HG03354 (cell line): ENCODE data around the gene FRG2.
"Not testable (repeated sequence)": the region's sequence is repeated elsewhere in the genome, so short reads cannot be mapped to it uniquely, and the experiment has no call there.

ENCODE experiments used
- ATAC-seq: cut with Tn5 transposase; IDR thresholded peaks from one replicate; pipeline ENCODE4 v1.9.1; 2021; ENCODE audit warnings: mild to moderate bottlenecking; ENCODE audit not compliant: unreplicated experiment, poor library complexity, severe bottlenecking

The FRG2 gene

DNA sequence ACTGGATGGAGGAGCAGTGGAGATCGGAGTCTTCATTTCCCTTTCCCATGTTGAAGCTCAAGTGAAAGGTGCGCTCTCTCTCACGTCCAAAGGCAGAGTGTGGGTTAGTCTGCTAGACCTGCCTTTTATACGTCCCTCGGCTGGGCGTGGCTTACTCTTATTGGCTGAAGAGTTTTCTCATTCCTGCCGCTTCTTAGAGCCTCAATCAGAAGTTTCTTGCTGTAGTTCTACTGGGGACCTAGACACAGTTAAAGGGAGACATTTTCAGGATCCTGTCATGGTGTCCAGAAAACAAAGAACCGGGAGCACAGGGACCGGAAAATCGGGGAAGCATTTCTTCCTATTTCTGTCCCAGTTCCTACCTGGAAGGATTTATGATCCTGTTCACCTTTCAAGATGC lies at the start of gene FRG2:
FRG2 (minus strand) TSS at position 101 of the 400 bp plus-strand sequence; CDS start at position 49, 52 bp downstream.
- not testable (repeated sequence) for ATAC-seq

DNA sequence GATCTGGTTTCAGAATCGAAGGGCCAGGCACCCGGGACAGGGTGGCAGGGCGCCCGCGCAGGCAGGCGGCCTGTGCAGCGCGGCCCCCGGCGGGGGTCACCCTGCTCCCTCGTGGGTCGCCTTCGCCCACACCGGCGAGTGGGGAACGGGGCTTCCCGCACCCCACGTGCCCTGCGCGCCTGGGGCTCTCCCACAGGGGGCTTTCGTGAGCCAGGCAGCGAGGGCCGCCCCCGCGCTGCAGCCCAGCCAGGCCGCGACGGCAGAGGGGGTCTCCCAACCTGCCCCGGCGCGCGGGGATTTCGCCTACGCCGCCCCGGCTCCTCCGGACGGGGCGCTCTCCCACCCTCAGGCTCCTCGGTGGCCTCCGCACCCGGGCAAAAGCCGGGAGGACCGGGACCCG lies 41.3 kb upstream of the FRG2 start:
- not testable (repeated sequence) for ATAC-seq

GRCh38 chr4:190064805-190065204 lies 37.7 kb upstream of the FRG2 start:
- ATAC-seq: not testable (repeated sequence)

GRCh38 chr4:190064342-190064741 lies 37.3 kb upstream of the FRG2 start, which contains the start of gene DBET:
DBET (plus strand) TSS chr4:190064502.
- ATAC-seq: not testable (repeated sequence)

DNA sequence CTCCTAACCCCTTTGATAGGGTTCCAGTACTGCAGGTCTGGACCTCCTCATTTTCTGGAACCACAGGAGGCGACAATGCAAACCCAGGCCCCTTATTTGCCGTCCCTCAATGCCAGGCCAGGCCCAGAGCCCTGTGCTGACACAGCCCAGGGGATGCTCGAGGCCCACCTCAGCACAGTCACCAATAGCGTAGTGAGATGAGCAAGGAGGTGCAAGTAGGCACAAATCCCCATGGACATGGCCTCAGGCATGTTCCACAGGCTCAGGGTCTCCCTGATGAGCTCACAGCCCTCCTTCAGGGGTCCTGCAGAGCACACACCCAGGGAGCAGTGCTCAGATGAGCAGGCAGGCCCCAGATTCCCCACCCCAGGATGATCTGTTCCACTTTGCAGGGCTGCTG lies 31.9 kb upstream of the FRG2 start:
- ATAC-seq: not testable (repeated sequence)

DNA sequence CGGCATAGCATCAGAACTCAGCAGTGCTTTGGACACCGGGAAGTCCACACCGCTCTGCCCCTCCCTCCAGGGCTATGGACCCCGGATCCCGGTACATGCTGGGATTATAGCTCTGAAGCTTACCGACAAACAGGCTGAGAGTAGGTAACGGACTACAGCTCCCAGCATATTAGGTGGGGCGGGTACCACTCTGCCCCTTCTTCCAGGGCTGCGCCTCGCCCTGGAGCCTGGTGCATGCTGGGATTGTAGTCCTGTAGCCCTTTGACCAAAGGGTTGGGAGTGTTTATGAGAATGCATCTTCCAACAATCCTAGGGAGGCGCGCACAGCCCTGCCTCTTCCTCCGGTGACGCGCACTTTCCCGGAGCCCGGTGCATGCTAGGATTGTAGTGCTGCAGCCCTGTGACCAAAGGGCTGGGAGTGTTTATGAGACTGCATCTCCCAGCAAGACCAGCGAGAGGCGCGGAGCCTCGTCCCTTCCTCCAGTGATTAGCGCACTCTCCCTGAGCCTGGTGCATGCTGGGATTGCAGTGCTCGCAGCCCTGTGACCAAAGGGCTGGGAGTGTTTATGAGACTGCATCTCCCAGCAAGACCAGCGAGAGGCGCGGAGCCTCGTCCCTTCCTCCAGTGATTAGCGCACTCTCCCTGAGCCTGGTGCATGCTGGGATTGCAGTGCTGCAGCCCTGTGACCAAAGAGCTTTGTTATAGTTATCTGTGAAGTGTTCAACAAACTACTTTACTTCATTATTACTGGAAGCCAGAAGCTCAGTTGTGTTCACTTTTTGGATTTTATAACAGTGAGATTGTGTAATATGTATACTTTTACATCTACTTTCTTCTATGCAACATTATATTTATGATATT lies 22.6 kb upstream of the FRG2 start:
- not testable (repeated sequence) for ATAC-seq

GRCh38 chr4:190047627-190048026 lies 20.6 kb upstream of the FRG2 start:
- ATAC-seq: not testable (repeated sequence)

- ATAC-seq: not testable (repeated sequence)
Observed at GRCh38 chr4:190040873-190041272, 13.8 kb upstream of the FRG2 start.

DNA sequence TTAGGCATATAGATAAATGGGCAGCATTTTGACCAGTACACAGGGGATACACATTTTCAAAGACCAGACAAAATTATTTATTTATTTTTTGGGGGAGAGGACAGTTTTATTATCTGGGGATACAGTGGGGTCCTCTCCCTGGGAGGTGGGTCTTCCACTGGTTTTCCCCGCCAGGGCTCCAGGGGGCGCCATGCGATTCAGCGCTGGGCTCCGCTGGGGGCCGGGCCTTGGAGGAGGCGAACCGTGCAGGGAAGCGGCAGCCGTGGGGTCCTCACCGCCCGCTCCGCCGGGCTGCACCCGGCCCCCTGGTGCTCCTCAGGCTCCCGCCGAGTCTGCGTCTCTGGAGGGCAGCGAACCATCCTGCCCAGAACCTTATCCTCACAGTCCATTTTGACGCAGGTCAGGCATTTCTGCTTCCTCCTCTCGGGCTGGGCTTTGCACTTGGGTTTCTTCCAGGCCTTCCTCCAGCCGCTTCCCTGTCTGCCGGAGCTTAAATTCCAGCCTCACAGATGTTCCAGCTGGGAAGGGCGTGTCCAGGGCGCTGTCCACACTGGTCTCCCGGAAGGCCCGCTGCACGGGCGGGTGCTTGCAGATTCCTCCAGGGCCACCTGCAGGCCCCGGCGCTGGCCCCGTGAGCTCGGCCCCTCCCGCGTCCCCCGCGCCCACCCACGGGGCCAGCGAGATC lies 10.8 kb upstream of the FRG2 start:
- ATAC-seq: not testable (repeated sequence)

DNA sequence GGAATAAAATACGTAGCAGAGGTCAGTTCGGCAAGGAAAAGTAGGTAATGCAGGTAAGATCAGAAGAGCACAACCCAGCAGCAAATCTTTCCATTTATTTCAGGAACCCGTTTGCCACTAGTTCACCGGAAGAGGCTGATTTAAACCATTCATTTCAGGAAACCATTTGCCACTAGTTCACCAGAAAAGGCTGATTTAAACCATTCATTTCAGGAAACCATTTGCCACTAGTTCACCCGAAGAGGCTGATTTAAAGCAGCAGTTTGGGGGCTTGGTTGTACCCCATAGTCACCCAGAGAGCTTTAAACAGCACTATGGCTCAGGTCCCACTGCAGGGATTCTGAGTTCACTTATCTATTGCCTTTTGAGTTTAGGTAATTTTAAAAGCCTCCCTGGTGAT lies 4.2 kb upstream of the FRG2 start:
- ATAC-seq: not testable (repeated sequence)

DNA sequence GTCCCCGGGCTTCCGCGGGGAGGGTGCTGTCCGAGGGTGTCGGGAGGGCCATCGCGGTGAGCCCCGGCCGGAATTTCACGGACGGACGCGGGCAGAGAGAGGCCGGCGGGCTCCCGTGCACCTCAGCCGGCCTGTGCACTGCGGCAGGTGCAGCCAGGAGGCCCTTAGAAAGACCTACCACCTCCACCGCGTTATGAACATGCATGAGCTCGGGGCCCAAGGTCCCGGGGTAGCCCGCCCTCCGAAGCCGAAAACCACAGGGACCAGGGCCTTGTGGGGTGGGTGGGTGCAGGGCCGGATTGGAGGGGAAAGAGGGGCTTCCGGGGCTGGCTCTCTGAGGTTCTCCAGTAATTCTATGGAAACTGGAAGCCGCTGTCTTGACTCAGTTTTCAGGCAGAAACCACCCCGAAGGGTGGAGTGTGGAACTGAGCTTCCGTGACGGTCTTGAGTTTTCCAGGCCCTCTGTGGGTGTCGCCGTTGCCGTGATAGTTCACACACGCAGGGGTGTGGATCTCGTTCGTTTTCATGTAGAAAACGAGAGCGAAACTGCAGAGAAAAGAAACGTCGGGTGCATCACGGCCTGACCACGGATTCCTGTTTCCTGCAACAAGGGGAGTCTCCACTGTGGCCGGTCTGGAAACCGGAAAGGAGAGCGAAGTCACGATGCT lies 4.3 kb downstream of the FRG2 start:
- ATAC-seq: peak; percentile 49

GRCh38 chr4:190021973-190022372 lies 5.1 kb downstream of the FRG2 start:
- not testable (repeated sequence) for ATAC-seq

DNA sequence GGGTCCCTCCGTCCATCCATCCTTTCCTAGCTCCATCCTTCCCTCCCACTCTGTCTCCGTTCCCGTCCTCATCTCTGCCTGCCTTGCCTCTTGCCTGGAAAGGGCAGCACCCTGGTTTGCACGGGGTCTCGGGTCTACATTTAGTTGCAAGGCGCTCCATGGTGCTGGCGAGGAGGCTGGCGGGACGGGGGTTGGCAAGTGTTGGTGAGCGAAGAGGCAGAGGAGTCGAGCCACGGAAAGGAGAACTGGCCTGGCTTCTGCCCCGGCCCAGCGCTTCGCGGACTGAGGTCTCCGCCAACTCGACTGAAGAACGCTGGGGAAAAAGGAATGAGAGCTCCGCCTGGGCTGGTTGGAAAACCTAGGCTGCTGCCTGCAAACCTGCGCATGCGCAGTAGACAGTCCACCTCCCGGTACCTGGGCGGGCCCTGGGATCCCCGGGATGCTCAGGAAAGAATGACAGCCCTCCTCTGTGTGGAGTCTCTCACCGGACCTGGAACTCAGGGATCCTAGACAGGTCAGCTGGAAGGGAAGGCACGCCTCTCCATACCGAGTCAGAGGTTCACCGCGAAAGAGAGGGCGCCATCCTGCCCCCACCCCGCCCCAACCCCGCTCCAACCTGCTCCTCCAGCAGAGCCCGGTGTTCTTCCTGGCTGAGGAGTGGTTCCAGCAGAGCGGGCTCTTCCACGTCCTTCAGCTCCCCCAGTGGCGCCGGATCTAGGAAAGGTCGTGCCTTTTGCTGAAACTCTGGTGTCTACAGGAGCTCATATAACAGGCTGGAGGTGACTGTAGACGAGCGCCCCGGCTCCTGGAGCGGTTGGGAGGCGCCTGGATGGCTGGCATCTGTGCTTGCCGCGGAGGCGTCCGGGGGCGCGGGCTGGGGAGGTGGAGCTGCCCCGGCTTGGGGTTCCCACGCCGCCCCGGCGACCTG lies 6.0 kb downstream of the FRG2 start:
- no peak for ATAC-seq

DNA sequence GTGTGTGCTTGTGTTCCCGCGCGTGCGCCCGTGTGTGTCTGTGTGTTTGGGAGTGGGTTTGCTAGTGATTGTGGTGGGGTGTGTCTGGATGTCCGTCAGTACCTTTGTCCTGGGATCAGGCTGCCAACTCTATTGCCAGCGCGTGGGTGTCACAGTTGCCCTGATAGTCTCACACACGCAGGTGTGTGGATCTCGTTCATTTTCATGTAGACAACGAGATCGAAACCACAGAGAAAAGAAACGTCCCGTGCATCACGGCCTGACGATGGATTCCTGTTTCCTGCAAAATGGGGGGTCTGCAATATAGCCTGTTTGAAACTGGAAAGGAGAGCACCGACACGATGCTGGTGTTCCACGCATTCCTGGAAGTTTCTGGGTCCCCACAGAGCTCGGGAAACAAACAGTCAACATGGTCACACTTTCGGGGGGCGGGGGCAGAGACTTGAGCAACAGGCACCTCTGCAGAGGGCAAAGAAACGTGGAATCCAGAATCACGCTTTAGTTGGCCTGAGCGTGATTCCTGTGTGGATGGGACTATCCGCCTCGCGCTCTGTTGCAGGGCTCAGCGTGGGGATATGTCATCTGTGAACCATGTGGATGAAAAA lies 7.1 kb downstream of the FRG2 start:
- not testable (repeated sequence) for ATAC-seq

DNA sequence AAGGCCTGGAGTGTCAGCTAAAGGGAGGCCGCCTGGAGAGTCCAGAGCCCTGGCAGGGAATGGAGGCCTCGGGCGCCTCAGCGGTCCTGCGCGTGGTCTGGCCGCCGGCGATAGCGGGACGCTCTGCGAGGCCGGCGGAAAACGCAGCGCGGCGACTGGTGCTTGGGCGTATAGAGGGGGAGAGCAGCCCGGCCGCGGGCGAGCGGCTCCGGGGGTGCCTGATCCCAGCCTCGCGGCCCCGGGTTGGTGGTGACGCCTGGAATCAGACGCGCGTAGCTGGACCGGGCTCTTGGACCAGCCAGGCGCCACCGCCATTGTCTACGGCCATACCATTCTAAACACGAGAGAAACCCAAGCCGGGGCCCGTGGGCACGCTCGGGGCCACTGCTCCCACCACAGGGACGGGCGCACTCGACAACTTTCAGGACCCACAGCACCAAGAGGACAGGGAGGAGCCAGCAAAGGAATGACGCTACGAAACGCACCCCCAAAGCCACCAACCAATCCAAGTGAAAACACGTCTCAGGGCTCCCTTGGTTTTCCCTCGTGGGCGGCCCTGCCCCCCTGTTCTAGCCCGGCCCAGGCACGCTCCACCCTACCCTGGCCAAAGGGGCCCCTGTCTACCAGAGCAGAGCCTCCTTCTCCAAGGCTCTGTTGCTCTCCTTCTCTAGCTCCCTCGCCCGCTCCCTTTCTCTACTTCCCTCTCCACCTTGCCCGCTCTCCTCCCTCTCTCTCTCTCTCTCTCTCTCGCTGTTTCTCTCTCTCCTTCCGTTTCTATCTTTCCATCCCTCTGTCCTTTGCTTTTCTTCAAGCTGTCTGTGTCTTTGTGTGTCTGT lies 7.8 kb downstream of the FRG2 start:
- ATAC-seq: no peak

DNA sequence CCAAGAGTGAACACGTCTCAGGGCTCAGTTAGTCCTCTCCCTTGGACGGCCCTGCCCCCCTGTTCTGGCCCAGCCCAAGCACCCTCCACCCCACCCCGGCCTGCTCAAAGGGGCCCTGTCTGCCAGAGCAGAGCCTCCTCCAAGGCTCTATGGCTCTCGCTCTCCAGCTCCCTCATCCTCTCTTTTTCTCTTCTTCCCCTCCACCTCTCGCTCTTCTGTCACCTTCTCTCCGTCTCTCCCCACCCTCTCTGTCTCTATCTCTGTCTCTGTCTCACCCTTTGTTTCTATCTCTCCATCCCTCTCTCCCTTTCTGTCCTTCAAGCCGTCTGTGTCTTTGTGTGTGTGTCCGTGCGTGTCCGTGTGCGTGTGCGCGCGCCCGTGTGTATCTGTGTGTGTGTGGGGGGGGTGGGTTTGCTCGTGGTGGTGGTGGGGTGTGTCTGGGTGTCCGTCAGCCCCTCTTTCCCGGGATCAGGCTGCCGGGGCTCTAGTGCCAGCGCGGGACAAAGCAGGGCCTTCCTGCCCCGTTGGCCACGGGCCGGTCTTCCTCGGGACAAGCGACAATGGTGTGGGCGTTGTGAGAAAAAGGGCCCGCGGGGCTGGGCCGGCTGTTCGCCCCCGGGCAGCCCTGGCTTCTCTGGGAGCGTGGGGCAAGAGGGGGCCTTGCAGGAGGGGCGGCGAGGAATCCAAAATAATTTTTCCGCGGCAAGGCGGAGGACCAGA lies 8.7 kb downstream of the FRG2 start:
- no peak for ATAC-seq

DNA sequence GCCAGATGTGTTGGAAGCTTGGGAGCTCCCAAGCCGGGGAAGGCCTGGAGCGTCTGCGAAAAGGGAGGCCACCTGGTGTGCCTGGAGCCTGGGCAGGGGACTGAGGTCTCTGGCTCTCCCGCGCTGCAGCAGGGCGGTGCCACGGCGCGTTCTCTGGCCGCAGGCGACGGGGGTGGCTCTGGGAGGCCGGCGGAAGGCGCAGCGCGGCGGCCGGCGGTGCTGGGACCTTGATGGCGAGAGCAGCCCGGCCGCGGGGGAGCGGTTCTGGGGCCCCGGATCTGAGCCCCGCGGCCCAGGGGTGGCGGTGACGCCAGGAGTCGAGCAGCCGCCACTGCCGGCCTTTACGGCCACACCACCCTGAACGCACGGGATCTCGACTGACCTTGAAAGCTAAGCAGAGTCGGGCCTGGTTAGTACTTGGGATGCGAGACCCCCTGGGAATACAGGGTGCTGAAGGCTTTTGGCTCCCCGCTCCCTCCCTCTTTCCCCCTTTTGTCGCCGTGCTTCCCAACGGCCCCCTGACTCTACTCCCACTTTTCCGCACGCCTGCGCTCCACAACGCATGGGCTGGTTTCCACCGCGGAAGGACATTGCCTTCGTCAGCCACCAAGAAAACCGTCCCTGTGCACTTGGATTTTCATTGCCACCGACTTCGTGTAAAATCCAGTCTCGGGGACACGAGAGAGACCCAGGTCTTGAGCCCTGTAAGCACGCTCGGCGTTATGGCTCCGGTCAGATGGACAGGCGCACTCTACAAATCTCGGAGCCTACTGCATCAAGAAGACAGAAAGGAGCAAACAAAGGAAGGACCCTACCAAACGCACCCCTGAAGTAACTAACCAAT lies 9.5 kb downstream of the FRG2 start:
- no peak for ATAC-seq
